ENCODE results near the gene PTBP1. TPM values are rescaled to one million over a fixed set of nuclear protein-coding genes. Genes with fewer than 3 reads are reported as not detected.

Gene PTBP1
- 100 to 1,000 TPM; 106 to 195 (median 137) TPM for total RNA-seq

DNA sequence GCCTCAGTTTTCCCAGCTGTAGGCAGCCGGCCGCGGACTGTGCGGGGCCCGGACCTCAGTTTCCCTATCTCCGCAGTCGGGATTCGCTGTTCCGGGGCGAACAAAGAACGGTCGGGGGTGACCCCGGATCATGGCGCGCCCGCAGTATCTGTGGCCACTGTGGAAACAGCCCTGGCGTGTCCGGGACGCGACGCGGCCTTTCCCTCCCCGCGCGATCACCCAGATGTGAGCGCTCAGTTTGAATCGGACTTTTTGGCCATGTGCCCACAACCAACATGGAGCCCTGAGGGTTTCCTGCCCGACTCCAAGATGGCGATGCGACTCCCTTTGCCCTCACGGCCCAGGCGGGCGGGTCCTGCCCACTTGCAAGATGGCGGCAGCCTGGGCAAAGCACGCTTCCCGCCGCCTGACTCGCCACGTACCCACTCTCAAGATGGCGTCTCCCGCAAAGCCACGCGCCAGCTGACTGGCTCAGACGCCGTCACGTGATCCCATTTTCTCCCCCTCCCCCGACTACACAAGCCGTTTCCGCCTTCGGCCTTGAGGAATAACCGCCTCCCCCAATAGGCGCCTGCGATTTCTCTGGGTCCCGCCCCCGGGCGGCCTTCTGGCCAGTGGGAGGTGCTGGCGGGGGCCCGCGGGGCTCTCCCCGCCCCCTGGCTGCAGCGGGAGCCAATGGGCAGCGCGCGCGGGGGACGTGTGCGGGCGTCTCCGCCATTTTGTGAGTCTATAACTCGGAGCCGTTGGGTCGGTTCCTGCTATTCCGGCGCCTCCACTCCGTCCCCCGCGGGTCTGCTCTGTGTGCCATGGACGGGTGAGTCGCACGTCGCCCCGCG is at the start of gene PTBP1:
TSS of gene PTBP1 (plus strand) at position 761 of the 836 bp plus-strand sequence. CDS start at position 807, 46 bp downstream.
- TF ChIP-seq, protein P1, sequence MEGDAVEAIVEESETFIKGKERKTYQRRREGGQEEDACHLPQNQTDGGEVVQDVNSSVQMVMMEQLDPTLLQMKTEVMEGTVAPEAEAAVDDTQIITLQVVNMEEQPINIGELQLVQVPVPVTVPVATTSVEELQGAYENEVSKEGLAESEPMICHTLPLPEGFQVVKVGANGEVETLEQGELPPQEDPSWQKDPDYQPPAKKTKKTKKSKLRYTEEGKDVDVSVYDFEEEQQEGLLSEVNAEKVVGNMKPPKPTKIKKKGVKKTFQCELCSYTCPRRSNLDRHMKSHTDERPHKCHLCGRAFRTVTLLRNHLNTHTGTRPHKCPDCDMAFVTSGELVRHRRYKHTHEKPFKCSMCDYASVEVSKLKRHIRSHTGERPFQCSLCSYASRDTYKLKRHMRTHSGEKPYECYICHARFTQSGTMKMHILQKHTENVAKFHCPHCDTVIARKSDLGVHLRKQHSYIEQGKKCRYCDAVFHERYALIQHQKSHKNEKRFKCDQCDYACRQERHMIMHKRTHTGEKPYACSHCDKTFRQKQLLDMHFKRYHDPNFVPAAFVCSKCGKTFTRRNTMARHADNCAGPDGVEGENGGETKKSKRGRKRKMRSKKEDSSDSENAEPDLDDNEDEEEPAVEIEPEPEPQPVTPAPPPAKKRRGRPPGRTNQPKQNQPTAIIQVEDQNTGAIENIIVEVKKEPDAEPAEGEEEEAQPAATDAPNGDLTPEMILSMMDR (IDR thresholded peaks at IDR 0.05), result no peak
- ATAC-seq (ENCODE audit: low FRiP score), result peak; percentile 87
- DNase-seq (ENCODE audit: low spot score), result peak; percentile 93

DNA sequence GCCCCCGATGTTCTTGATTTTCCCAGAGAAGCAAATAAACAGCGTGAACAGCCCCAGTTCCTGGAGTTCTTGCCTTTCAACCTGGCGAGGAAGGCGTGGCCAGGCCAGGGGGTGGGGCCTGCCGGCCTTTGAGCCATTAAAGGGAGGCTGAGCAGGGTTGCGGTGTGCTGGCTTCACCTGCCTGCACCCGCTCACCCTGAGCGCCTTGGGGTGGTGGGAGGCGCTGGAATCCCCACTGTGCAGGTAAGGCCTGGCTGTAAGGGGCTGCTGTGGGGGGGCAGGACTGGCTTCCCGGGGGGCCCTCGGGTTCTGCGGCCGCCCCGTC is 49.0 kb upstream of the PTBP1 start:
- ATAC-seq (ENCODE audit: low FRiP score), result no peak
- no peak for DNase-seq (ENCODE audit: low spot score)
- TF ChIP-seq, protein P1 (IDR thresholded peaks at IDR 0.05), result no peak

DNA sequence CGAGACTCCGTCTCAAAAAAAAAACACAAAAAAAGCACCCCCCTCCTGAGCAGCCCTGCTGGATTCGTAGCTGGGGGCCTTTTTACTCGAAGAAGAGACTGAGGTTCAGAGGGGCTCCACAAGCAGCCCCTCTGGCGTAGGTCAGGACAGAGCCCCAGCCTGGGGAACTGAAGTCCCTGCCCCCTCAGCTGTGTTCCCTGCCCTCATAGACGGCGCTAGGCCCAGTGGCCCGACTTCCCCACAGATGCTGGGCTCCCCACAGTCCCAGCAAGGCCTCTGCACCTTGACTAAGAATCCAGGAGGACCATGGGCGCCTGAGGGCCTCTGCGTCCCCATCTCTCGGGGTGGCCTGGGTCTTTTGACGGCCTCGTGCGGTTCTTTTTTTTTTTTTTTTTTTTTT is 47.4 kb upstream of the PTBP1 start:
- ATAC-seq (ENCODE audit: low FRiP score), result no peak
- TF ChIP-seq, protein P1 (IDR thresholded peaks at IDR 0.05), result no peak
- DNase-seq (ENCODE audit: low spot score), result no peak

DNA sequence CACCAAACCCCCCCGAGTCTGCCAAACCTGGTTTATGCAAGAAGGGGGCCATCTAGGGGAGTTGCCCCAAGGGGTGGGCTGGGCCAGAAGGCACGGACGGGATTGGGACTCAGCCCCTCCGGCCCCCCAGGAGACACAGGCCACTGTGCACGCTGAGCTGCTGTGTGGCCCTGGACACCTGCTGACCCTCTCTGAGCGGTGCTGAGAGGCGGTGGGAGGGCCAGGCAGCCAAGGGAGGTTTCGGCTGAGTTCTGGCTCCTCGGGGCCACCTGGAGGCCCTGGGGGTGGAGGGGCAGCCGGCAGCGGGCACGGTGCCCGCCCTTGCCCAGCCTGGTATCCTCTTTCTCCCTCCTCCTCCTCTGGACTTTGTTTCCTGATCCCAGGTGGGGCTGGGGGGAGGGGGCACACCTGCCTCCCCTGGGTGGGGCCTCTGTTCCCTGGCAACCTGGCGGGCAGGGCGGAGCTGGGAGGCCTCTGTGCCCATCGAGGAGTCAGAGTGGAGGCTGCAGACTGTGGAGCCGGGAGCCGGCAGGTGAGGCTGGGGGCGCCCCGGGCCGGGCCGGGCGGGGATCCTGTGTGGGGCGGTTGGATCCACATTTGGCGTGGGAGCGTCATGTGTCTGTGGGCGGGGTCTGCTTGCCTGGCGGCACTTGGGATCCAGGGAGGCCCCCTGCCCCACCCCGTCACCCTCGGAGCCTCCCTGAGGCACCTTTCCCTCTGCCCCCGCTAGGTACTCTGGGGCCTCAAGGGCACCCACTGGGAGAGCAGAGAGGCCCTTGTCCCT is 46.4 kb upstream of the PTBP1 start, which contains the start of gene MISP:
TSS of gene MISP (plus strand) at position 473 of the 784 bp plus-strand sequence. CDS start 5,835 bp downstream, outside the sequence.
- ATAC-seq (ENCODE audit: low FRiP score) (peak; percentile 10), DNase-seq (ENCODE audit: low spot score) (no peak)
- TF ChIP-seq, protein P1 (IDR thresholded peaks at IDR 0.05), result no peak

DNA sequence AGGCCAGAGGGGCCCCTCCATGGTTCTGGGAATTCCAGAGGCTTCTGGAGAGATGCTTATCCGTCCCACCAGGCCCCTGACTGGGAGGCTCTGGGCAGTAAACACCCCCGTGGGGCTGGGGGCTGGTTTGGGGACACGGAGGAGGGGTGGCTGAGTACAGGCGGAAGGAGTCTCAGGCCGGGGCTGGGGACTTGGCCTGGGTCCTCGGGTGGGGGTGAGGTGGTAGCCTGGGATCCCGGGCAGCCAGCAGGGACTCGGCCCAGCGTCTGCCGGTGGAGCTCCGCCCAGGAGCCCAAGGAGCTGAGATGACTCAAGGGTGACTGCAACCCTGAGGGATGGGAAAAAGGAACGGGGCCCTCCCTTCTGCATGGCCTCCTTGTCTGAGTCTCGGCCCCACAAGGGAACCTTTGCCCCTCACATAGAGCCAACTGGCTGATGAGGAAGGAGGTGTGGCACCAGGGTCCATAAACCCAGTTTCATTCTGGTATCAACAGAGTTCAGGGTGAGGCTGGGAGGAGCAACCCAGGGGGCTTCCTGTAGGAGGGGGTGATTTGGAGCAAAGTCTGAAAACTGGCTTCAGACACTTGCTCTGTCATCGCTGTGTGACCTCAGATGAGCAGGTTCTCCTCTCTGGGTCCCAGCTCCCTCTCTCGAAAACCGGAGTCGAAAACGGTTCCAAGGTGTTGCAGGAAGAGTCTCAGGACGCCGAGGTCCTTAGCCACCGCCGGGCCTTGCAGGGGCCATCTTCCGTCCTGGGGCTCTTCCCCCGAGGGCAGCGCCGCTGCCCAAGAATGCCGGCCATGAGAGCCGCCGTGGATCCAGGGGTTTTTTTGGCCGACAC is 45.5 kb upstream of the PTBP1 start:
- TF ChIP-seq, protein P1 (IDR thresholded peaks at IDR 0.05), result no peak
- DNase-seq (ENCODE audit: low spot score) (no peak), ATAC-seq (ENCODE audit: low FRiP score) (peak; percentile 63)

DNA sequence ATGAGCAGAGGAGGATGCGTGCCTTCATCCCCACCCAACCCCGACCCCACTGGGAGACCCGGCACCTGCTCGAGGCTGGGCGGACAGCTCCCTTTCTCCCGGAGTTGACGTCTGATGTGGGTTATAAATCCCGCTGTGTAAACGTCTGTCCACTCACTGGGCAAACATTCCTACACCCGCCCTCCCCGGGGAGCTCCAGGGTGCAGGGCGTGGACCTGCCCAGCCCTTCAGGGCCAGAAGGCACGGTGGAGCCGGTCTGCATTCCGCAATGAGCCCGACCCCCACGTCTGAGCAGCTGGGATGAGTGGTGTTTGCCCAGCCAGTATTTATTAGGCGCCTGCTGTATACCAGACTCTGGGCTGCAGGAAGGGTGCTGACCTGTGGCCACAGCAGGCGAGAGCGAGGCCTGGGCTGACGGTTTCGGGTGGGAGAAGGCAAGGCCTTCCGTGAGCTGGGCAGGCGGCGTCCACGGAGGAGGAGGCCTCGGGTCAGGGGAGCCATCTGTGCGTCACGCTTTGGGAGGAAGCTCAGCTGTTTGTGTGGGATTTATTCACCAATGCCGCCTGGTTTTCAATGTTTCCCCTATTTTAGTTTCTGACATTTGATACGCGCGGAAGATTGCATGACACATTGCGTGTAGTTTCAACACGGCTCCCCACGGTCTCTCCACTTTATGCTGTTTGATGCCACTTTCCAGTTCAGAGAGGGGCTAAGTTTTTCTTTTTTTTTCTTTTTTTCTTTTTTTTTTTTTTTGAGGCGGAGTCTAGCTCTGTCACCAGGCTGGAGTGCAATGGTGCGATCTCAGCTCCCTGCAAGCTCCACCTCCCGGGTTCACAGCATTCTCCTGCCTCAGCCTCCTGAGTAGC is 44.4 kb upstream of the PTBP1 start:
- DNase-seq (ENCODE audit: low spot score) (peak; percentile 38), ATAC-seq (ENCODE audit: low FRiP score) (peak; percentile 77)
- TF ChIP-seq, protein P1 (IDR thresholded peaks at IDR 0.05), result no peak
